Stimulated activated CD4-positive, alpha-beta T cell treated with anti-CD3 and anti-CD28 coated beads, Interleukin-12 subunit alpha, Interleukin-12 subunit beta, amount 100 ng/mL, for 48 hours (primary cell): ENCODE data around the gene AMBRA1.

ENCODE experiments used
- DNase-seq, 3 donors: peaks; one replicate each; pipeline ENCODE4 v3.0.0-alpha.2; 2020; ENCODE audit warnings: low read depth in 2 of 3, low spot score in 1 of 3

Gene AMBRA1

GRCh38 chr11:46478196-46478595 lies 115.6 kb downstream of the AMBRA1 start:
- no peak for DNase-seq

DNA sequence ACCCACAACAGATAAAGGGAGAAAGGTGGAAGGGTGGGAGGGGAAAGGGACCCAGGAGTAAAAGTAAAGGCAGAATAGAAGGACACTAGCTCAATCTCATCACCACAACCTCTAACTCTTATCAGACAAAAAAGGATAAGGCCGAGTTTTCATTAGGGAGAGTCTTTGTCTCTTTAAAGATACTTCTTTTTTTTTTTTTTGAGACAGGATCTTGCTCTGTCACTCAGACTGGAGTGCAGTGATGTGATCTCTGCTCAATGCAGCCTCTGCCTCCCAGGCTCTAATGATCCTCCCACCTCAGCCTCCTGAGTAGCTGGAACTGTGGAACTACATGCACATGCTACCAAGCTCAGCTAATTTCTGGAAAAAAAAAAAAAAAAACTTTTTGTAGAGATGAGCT lies 116.7 kb downstream of the AMBRA1 start:
- DNase-seq: no peak

DNA sequence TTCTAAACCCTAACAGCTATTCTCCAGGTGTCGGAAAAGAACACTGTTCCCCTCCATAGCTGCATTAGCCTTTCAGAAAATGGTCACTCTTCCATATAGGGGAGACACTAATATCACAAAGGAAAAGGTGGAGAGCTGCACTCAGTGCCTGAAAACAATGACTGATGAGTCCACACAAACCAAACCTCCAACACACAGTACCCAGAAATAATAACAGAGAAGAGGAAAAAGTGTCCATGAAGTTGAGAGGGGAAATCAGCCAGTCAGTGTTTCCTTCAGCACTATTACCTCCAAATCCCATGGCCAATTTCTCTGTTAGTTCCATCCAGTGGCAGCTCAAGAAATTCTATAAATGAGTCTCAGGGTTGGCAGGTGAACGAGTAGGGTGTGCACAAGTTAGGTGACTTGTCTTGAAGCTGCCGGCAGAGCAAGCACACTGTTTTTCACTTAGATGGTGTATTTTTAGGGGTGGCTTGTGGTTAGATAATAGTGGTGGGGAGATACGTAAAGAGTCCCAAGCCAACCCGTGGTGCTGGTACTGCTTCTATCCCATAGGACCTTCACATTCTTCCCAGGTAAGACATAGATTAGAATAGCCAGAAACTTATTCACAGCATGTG lies 117.8 kb downstream of the AMBRA1 start:
- no peak for DNase-seq

- DNase-seq: no peak
These were observed 118.5 kb downstream of the AMBRA1 start for GRCh38 chr11:46475051-46475925.

- no peak for DNase-seq
These were observed 121.2 kb downstream of the AMBRA1 start for GRCh38 chr11:46472662-46472994.

GRCh38 chr11:46471943-46472661 lies 121.7 kb downstream of the AMBRA1 start:
- no peak for DNase-seq

GRCh38 chr11:46469926-46470325 lies 123.9 kb downstream of the AMBRA1 start:
- no peak for DNase-seq

DNA sequence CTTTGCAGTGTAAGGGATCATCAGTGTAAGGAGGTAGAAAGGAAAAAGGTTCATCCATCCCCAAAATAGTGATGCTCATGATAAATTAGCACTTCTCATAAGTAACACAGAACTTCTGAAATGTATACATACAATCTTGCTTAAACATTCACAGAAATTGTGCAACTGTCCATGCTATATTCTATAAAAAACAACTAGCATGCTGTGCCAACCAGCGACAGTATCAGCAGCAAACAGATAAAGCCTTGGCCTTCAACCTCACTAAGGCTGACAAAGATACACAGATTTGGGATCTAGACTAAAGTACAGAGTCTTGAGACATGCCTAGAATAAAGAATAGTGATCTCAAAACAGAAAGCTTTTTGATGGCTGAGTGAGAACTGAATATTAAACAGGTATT lies 128.1 kb downstream of the AMBRA1 start:
- DNase-seq: no peak

- DNase-seq: no peak
These were observed 130.0 kb downstream of the AMBRA1 start for GRCh38 chr11:46463701-46464421.

- no peak for DNase-seq
These were observed 132.3 kb downstream of the AMBRA1 start for GRCh38 chr11:46461461-46461927.

- DNase-seq: no peak
These were observed 135.3 kb downstream of the AMBRA1 start for GRCh38 chr11:46458491-46458890.

DNA sequence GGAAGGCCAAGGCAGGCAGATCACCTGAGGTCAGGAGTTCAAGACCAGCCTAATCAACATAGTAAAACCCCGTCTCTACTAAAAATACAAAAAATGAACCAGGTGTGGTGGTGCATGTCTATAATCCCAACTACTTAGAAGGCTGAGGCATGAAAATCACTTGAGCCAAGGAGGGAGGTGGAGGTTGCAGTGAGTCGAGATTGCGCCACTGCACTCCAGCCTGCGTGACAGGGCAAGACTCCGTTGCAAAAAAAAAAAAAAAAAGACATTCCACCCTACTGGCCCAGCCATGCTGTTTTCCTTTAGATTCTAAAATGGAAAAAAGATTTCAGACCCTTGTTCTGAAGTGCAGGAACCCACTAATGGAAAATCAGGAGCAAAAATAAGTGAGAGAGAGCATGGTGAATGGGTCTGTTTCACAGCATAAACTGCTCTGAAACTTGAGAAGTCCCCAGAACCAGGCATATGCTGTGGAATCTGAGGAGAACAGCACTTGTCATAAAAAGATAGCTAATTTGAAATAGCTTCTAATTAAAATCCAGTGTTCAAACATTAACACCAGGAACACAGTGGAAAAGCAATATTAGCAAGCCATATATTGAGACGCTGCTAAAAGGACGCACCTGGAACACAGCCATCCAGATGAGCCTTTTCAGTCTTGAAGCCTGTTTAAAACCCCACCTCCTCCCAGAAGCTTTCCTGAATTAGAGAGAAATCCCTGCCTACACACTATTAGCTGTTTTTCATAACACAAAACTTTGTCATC lies 136.0 kb downstream of the AMBRA1 start:
- DNase-seq: no peak

- DNase-seq: no peak
These were observed 136.8 kb downstream of the AMBRA1 start for GRCh38 chr11:46457021-46457420.

GRCh38 chr11:46456269-46457001 lies 137.4 kb downstream of the AMBRA1 start:
- DNase-seq: no peak

- no peak for DNase-seq
These were observed 138.0 kb downstream of the AMBRA1 start for GRCh38 chr11:46455834-46456233.

DNA sequence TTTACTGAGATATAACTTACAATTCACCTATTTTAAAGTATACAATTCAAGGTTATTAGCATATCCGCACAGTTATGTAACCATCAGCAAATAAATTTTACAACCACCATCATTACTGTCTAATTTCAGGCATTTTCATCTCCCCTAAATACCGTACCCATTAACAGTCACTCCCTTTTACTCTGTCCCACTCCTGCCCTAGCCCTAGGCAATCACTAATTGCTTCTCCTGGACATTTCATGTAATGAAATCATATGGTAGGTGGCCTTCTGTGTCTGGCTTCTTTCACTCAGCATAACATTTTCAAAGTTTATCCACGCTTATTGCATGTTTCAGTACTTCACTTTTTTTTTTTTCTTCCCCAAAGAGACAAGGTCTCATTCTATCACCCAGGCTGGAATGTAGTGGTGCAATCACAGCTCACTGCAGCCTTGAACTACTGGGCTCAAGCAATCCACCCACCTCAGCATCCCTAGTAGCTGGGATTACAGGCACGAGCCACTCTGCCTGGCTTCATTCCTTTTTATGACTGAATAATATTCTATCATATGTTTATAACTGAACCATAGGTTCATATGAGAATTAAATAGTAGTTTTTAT lies 140.8 kb downstream of the AMBRA1 start:
- DNase-seq: no peak

- no peak for DNase-seq
These were observed 142.1 kb downstream of the AMBRA1 start for GRCh38 chr11:46451759-46452158.

- DNase-seq: no peak
These were observed 142.9 kb downstream of the AMBRA1 start for GRCh38 chr11:46450846-46451477.

GRCh38 chr11:46447544-46447943 lies 146.3 kb downstream of the AMBRA1 start:
- DNase-seq: no peak
